Type B pancreatic cell (in vitro differentiated cells): Measurements from ENCODE around the gene BORCS8. TPM values are rescaled to one million over a fixed set of nuclear protein-coding genes. Genes with fewer than 3 reads are reported as not detected.

Source experiments
- DNase-seq: peaks from one replicate; pipeline ENCODE4 v3.0.0; 2021; ENCODE audit warnings: mixed read lengths; ENCODE audit not compliant: unreplicated experiment; ENCODE audit errors: extremely low spot score
- H3K27ac Mint-ChIP-seq: 2 replicates; pipeline ENCODE4 v1.8.0; 2021; ENCODE audit warnings: mild to moderate bottlenecking, mixed read lengths
- H3K27me3 Mint-ChIP-seq: 2 replicates; pipeline ENCODE4 v1.8.0; 2021; ENCODE audit warnings: mixed read lengths
- H3K36me3 Mint-ChIP-seq: 2 replicates; pipeline ENCODE4 v1.8.0; 2021; ENCODE audit warnings: mixed read lengths
- H3K4me1 Mint-ChIP-seq: one replicate; pipeline ENCODE4 v1.8.0; 2021; ENCODE audit warnings: mixed read lengths; ENCODE audit not compliant: unreplicated experiment
- H3K4me3 Mint-ChIP-seq: 2 replicates; pipeline ENCODE4 v1.8.0; 2021; ENCODE audit warnings: mild to moderate bottlenecking, mixed read lengths
- H3K9me3 Mint-ChIP-seq: 2 replicates; pipeline ENCODE4 v1.8.0; 2021; ENCODE audit warnings: mixed read lengths
- CTCF ChIP-seq: fragments of 200-600 bp; sonication (generic); conservative IDR thresholded peaks from 2 replicates; pipeline ENCODE4 v1.5.0; 2021; ENCODE audit warnings: antibody characterized with exemption, mild to moderate bottlenecking
- total RNA-seq: library from RNA; stranded (reverse); gene quantifications from 2 replicates; pipeline ENCODE4 v1.2.1, GENCODE V29; 2021; ENCODE audit warnings: low replicate concordance

Gene BORCS8
- total RNA-seq, 1 donor from 2014 or later, result 28.8 TPM

GRCh38 chr19:19133985-19134384, 58.0 kb downstream of the BORCS8 start:
- H3K27me3 Mint-ChIP-seq, result peaks cover 5% of the 10 kb centered on the region

GRCh38 chr19:19132912-19133311, 59.0 kb downstream of the BORCS8 start:
- TF ChIP-seq CTCF, result no peak
- DNase-seq, result no peak
- Mint-ChIP-seq H3K36me3 (peaks cover 16% of the 10 kb centered on the region), H3K27ac (no peak overlapping the region), H3K27me3 (no peaks in the 10 kb centered on the region), H3K4me1 (peaks cover 8% of the 10 kb centered on the region), H3K9me3 (peaks cover 4% of the 10 kb centered on the region), H3K4me3 (no peak overlapping the region)

More at GRCh38 chr19:19133985-19134384, 58.0 kb downstream of the BORCS8 start:
- no peak for DNase-seq
- Mint-ChIP-seq H3K36me3 (peaks cover 10% of the 10 kb centered on the region), H3K4me3 (no peak overlapping the region), H3K9me3 (peaks cover 4% of the 10 kb centered on the region), H3K4me1 (peaks cover 16% of the 10 kb centered on the region), H3K27ac (no peak overlapping the region)
- TF ChIP-seq CTCF, result no peak

GRCh38 chr19:19131989-19132388, 60.0 kb downstream of the BORCS8 start:
- H3K36me3 Mint-ChIP-seq, result peaks cover 19% of the 10 kb centered on the region
- no peak overlapping the region for H3K27ac Mint-ChIP-seq
- H3K27me3 Mint-ChIP-seq, result no peaks in the 10 kb centered on the region
- DNase-seq, result no peak
- H3K9me3 Mint-ChIP-seq, result peaks cover 4% of the 10 kb centered on the region
- TF ChIP-seq CTCF, result no peak
- H3K4me1 Mint-ChIP-seq, result peaks cover 1% of the 10 kb centered on the region
- H3K4me3 Mint-ChIP-seq, result no peak overlapping the region

Other genes with a start within 250 kb of the BORCS8 start
- gene SUGP2, start 158.6 kb downstream of the BORCS8 start, total RNA-seq, result 58.6 and 123 TPM in 2 replicates
- 28.2 and 34.6 TPM in 2 replicates for gene ARMC6, start 158.5 kb downstream of the BORCS8 start, total RNA-seq
- gene SLC25A42, start 128.2 kb downstream of the BORCS8 start, total RNA-seq, result 10.0 and 13.4 TPM in 2 replicates
- gene TMEM161A, start 53.7 kb downstream of the BORCS8 start, total RNA-seq, result 29.1 and 45.2 TPM in 2 replicates
- 1.5 and 1.6 TPM in 2 replicates for gene MEF2B, start 21.9 kb downstream of the BORCS8 start, total RNA-seq
- gene RFXANK, start 106 bp upstream of the BORCS8 start, total RNA-seq, result 79.7 and 103 TPM in 2 replicates
- gene NR2C2AP, start 11.3 kb upstream of the BORCS8 start, total RNA-seq, result 15.2 and 22.9 TPM in 2 replicates
- gene NCAN, start 19.8 kb upstream of the BORCS8 start, total RNA-seq, result 0.07 and 0.80 TPM in 2 replicates
- gene TM6SF2, start 81.1 kb upstream of the BORCS8 start, total RNA-seq, result 5.4 and 6.4 TPM in 2 replicates
- gene SUGP1, start 128.4 kb upstream of the BORCS8 start, total RNA-seq, result 60.8 and 86.8 TPM in 2 replicates
- 68.6 and 83.3 TPM in 2 replicates for gene MAU2, start 128.7 kb upstream of the BORCS8 start, total RNA-seq
- 102 and 113 TPM in 2 replicates for gene GATAD2A, start 213.5 kb upstream of the BORCS8 start, total RNA-seq